ENCODE measurements around the gene PRLHR.

Gene PRLHR

GRCh38 chr10:118595598-118596425 lies at the start of gene PRLHR:
PRLHR (minus strand) TSS chr10:118595648; CDS start chr10:118595244, 404 bp downstream.
- TF ChIP-seq CTCF (conservative IDR thresholded peaks at IDR 0.05) (no peak), ZFX (IDR thresholded peaks at IDR 0.05) (no peak)
- H3K27ac ChIP-seq, result no peak within 1 kb of the TSS

GRCh38 chr10:118642228-118642627 lies 46.8 kb upstream of the PRLHR start:
- TF ChIP-seq CTCF (conservative IDR thresholded peaks at IDR 0.05) (no peak), ZFX (IDR thresholded peaks at IDR 0.05) (no peak)
- no peak overlapping the region for H3K27ac ChIP-seq

- no peak for TF ChIP-seq CTCF (conservative IDR thresholded peaks at IDR 0.05)
- TF ChIP-seq ZFX (IDR thresholded peaks at IDR 0.05), result no peak
- H3K27ac ChIP-seq, result no peak overlapping the region
Observed at GRCh38 chr10:118638680-118639079, 43.2 kb upstream of the PRLHR start.

GRCh38 chr10:118635674-118636402 lies 40.4 kb upstream of the PRLHR start:
- H3K27ac ChIP-seq, result no peak overlapping the region
- TF ChIP-seq CTCF (conservative IDR thresholded peaks at IDR 0.05), result no peak
- no peak for TF ChIP-seq ZFX (IDR thresholded peaks at IDR 0.05)

GRCh38 chr10:118633786-118634185 lies 38.3 kb upstream of the PRLHR start:
- H3K27ac ChIP-seq, result no peak overlapping the region
- TF ChIP-seq CTCF (conservative IDR thresholded peaks at IDR 0.05) (no peak), ZFX (IDR thresholded peaks at IDR 0.05) (no peak)

GRCh38 chr10:118629211-118629610 lies 33.8 kb upstream of the PRLHR start:
- H3K27ac ChIP-seq, result no peak overlapping the region
- TF ChIP-seq ZFX (IDR thresholded peaks at IDR 0.05), result no peak
- TF ChIP-seq CTCF (conservative IDR thresholded peaks at IDR 0.05), result no peak

GRCh38 chr10:118628397-118628796 lies 32.9 kb upstream of the PRLHR start:
- H3K27ac ChIP-seq, result no peak overlapping the region
- no peak for TF ChIP-seq ZFX (IDR thresholded peaks at IDR 0.05)
- TF ChIP-seq CTCF (conservative IDR thresholded peaks at IDR 0.05), result no peak
